Fibroblast of skin of right biceps (primary cell): ENCODE results near the gene SLC25A22.

ENCODE experiments used
- DNase-seq: peaks from one replicate; pipeline ENCODE4 v3.0.0-alpha.2; 2013

The SLC25A22 gene

GRCh38 chr11:798093-798713, at the start of gene SLC25A22:
TSS of gene SLC25A22 (minus strand) at chr11:798281. CDS start at chr11:795006, 3,275 bp downstream.
- DNase-seq: peak; percentile 76

GRCh38 chr11:847876-848275, 49.8 kb upstream of the SLC25A22 start:
- DNase-seq: no peak

GRCh38 chr11:846496-847098, 48.5 kb upstream of the SLC25A22 start:
- peak; percentile 53 for DNase-seq

GRCh38 chr11:845872-846495, 47.9 kb upstream of the SLC25A22 start:
- DNase-seq: peak; percentile 54

- peak; percentile 89 for DNase-seq
These were observed 46.9 kb upstream of the SLC25A22 start for GRCh38 chr11:844693-845644.

GRCh38 chr11:843818-844692, 46.0 kb upstream of the SLC25A22 start:
- peak; percentile 97 for DNase-seq

GRCh38 chr11:843086-843734, 45.1 kb upstream of the SLC25A22 start:
- DNase-seq: no peak

- DNase-seq: peak; percentile 90
These were observed 44.4 kb upstream of the SLC25A22 start, which contains the start of the genes POLR2L and TSPAN4 for GRCh38 chr11:842370-843002. TSS of gene POLR2L (minus strand) at chr11:842529. CDS start at chr11:842508, 21 bp downstream. TSS of gene TSPAN4 (plus strand) at chr11:842852. CDS start at chr11:850305, 7,453 bp downstream.

- no peak for DNase-seq
These were observed 43.9 kb upstream of the SLC25A22 start for GRCh38 chr11:841981-842369.

- DNase-seq: no peak
These were observed 42.0 kb upstream of the SLC25A22 start for GRCh38 chr11:839875-840617.

- DNase-seq: no peak
These were observed 41.2 kb upstream of the SLC25A22 start for GRCh38 chr11:839280-839623.

- no peak for DNase-seq
These were observed 40.6 kb upstream of the SLC25A22 start for GRCh38 chr11:838441-839279.

- DNase-seq: no peak
These were observed 39.9 kb upstream of the SLC25A22 start for GRCh38 chr11:837990-838307.

- DNase-seq: no peak
These were observed 39.3 kb upstream of the SLC25A22 start for GRCh38 chr11:837189-837989.

GRCh38 chr11:836700-837099, 38.6 kb upstream of the SLC25A22 start:
- DNase-seq: no peak

- no peak for DNase-seq
These were observed 38.2 kb upstream of the SLC25A22 start for GRCh38 chr11:836274-836673.

- DNase-seq: peak; percentile 65
These were observed 36.6 kb upstream of the SLC25A22 start for GRCh38 chr11:834371-835316.
